DMS79 (cell line): Measurements from ENCODE around the gene FAM20A.

Experiments
- DNase-seq: peaks from one replicate; lab custom pipeline; 2025; lab: John Stamatoyannopoulos, UW

FAM20A gene

GRCh38 chr17:68600931-68601564 lies at the start of gene FAM20A:
Gene FAM20A, minus strand, starts transcription at chr17:68601367. Its CDS starts 701 bp downstream, at chr17:68600666.
- no peak for DNase-seq

- no peak for DNase-seq
Measured at GRCh38 chr17:68649324-68649723, 48.2 kb upstream of the FAM20A start.

- DNase-seq, result peak; percentile 2
Measured at GRCh38 chr17:68646626-68647526, 45.7 kb upstream of the FAM20A start.

- no peak for DNase-seq
Measured at GRCh38 chr17:68642118-68642412, 40.9 kb upstream of the FAM20A start.

GRCh38 chr17:68641276-68642117 lies 40.3 kb upstream of the FAM20A start:
- DNase-seq, result no peak

- DNase-seq, result no peak
Measured at GRCh38 chr17:68640242-68640989, 39.2 kb upstream of the FAM20A start.

GRCh38 chr17:68634345-68634876 lies 33.2 kb upstream of the FAM20A start:
- no peak for DNase-seq

- DNase-seq, result no peak
Measured at GRCh38 chr17:68628576-68628957, 27.4 kb upstream of the FAM20A start.

- no peak for DNase-seq
Measured at GRCh38 chr17:68627956-68628575, 26.9 kb upstream of the FAM20A start.

GRCh38 chr17:68624381-68624780 lies 23.2 kb upstream of the FAM20A start:
- no peak for DNase-seq

- DNase-seq, result no peak
Measured at GRCh38 chr17:68623811-68624210, 22.6 kb upstream of the FAM20A start.

- no peak for DNase-seq
Measured at GRCh38 chr17:68622423-68622822, 21.3 kb upstream of the FAM20A start.

- no peak for DNase-seq
Measured at GRCh38 chr17:68621065-68621464, 19.9 kb upstream of the FAM20A start.

- DNase-seq, result no peak
Measured at GRCh38 chr17:68616334-68616733, 15.2 kb upstream of the FAM20A start.

- DNase-seq, result no peak
Measured at GRCh38 chr17:68614718-68615117, 13.6 kb upstream of the FAM20A start.

- peak; percentile 3 for DNase-seq
Measured at GRCh38 chr17:68613739-68614298, 12.7 kb upstream of the FAM20A start.

GRCh38 chr17:68612923-68613292 lies 11.7 kb upstream of the FAM20A start:
- no peak for DNase-seq

- no peak for DNase-seq
Measured at GRCh38 chr17:68612209-68612922, 11.2 kb upstream of the FAM20A start.

- no peak for DNase-seq
Measured at GRCh38 chr17:68611353-68612208, 10.4 kb upstream of the FAM20A start.
